Sigmoid colon (tissue), 4 donors: ENCODE data around the gene MRRF.

Experiments
- EP300 ChIP-seq, 4 donors: sonication (generic); formaldehyde crosslinking; IDR thresholded peaks; one replicate each; pipeline ENCODE4 v1.6.1; 2017; ENCODE audit warnings: antibody characterized with exemption in 4 of 4
- POLR2A ChIP-seq, 2 donors: fragments of 450-650 bp; IDR thresholded peaks; one replicate each; pipeline ENCODE4 v1.6.1; 2016; ENCODE audit warnings: antibody characterized with exemption in 2 of 2, mild to moderate bottlenecking in 2 of 2, moderate library complexity in 2 of 2
- POLR2AphosphoS5 ChIP-seq, 4 donors: sonication (generic); formaldehyde crosslinking; IDR thresholded peaks; one replicate each; pipeline ENCODE4 v1.6.1; 2017; ENCODE audit warnings: antibody characterized with exemption in 4 of 4
- TF ChIP-seq, protein P1 (sequence below), 4 experiments: fragments of 450-650 bp in 3 of 4; fragments of 200-600 bp in 1 of 4; IDR thresholded peaks; one replicate each; pipeline ENCODE4 v1.5.1; 2016 to 2019; ENCODE audit warnings: antibody characterized with exemption in 4 of 4, mild to moderate bottlenecking in 3 of 4, moderate library complexity in 2 of 4

DNA sequence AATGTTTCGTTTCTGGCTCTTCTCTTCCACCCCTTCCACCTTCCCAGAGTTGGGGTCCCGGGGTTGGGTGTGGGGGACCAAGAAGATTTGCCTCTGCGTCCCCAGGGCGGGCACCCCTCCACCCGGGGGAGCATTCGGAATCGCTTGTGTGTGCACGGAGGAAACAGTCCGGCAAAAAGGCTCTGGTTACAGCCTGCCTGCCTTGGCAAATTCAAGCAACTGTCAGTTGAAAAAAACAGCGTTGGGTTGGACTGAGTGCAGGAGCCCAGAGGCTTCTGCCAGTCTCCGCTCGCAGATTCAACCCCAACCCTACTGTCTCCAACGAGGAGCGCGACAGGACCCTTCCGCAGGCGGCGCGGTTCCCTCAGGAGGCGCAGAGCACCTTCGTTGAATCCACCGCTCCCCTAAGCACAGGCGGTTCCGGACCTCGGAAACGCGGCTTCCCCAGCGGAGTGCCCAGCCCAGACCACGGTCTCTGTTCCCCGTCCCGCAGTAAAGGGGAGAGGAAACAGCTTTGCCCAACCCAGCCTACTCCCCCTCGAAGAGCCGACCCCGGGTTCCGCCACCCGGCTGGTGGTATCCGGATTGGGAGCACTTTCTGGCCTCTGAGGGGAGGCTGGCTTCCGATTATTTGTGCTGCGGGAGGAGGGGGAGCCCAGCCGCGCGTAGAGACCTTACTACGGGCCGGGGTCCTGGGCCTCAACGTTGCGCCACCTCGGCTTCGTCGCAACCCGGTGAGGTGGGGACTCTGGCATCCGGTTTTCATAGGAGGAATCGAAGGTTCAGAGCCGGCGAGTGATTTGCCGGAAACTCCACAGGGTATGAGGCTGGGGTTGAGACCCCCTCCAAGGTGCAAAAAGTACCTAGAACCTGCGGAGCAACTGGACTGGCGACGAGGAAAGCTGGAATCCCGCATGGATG, 45.5 kb upstream of the MRRF start:
- TF ChIP-seq, protein P1, sequence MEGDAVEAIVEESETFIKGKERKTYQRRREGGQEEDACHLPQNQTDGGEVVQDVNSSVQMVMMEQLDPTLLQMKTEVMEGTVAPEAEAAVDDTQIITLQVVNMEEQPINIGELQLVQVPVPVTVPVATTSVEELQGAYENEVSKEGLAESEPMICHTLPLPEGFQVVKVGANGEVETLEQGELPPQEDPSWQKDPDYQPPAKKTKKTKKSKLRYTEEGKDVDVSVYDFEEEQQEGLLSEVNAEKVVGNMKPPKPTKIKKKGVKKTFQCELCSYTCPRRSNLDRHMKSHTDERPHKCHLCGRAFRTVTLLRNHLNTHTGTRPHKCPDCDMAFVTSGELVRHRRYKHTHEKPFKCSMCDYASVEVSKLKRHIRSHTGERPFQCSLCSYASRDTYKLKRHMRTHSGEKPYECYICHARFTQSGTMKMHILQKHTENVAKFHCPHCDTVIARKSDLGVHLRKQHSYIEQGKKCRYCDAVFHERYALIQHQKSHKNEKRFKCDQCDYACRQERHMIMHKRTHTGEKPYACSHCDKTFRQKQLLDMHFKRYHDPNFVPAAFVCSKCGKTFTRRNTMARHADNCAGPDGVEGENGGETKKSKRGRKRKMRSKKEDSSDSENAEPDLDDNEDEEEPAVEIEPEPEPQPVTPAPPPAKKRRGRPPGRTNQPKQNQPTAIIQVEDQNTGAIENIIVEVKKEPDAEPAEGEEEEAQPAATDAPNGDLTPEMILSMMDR (IDR thresholded peaks at IDR 0.05) = no peak
- TF ChIP-seq POLR2AphosphoS5 (IDR thresholded peaks at IDR 0.05) (peak in 1 of 4 donors; percentile 24), POLR2A (IDR thresholded peaks at IDR 0.05) (no peak), EP300 (IDR thresholded peaks at IDR 0.05) (no peak)
